ENCODE results near the gene P2RY4. TPM values are rescaled to one million over a fixed set of nuclear protein-coding genes. Genes with fewer than 3 reads are reported as not detected.
A peak's percentile ranks its signal among the peaks of the same experiment; 100 is the strongest.
"Not testable (repeated sequence)": the region's sequence is repeated elsewhere in the genome, so short reads cannot be mapped to it uniquely, and the experiment has no call there.

The P2RY4 gene
- total RNA-seq, 1 donor from 2014 or later = not detected

- peak within 1 kb of the TSS; percentile 88 for H3K27ac Mint-ChIP-seq
- TF ChIP-seq, protein P1, sequence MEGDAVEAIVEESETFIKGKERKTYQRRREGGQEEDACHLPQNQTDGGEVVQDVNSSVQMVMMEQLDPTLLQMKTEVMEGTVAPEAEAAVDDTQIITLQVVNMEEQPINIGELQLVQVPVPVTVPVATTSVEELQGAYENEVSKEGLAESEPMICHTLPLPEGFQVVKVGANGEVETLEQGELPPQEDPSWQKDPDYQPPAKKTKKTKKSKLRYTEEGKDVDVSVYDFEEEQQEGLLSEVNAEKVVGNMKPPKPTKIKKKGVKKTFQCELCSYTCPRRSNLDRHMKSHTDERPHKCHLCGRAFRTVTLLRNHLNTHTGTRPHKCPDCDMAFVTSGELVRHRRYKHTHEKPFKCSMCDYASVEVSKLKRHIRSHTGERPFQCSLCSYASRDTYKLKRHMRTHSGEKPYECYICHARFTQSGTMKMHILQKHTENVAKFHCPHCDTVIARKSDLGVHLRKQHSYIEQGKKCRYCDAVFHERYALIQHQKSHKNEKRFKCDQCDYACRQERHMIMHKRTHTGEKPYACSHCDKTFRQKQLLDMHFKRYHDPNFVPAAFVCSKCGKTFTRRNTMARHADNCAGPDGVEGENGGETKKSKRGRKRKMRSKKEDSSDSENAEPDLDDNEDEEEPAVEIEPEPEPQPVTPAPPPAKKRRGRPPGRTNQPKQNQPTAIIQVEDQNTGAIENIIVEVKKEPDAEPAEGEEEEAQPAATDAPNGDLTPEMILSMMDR (IDR thresholded peaks at IDR 0.05; ENCODE audit: unreplicated experiment) = no peak
- no peaks in the 10 kb centered on the region for H3K27me3 Mint-ChIP-seq
- DNase-seq (ENCODE audit: low spot score, unreplicated experiment) = peak; percentile 66
- H3K4me1 Mint-ChIP-seq (ENCODE audit: low read depth) = peaks cover 9% of the 10 kb centered on the region
- H3K9me3 Mint-ChIP-seq (ENCODE audit: low read depth) = peaks cover 2% of the 10 kb centered on the region
- H3K36me3 Mint-ChIP-seq (ENCODE audit: insufficient read depth) = no peaks in the 10 kb centered on the region
- H3K4me3 Mint-ChIP-seq (ENCODE audit: low read depth) = peak within 1 kb of the TSS; percentile 91
Measured at GRCh38 chrX:70289793-70290770, 30.1 kb upstream of the P2RY4 start, which contains the start of the genes KIF4A and PDZD11. KIF4A (plus strand) TSS chrX:70290104; CDS start chrX:70290459, 355 bp downstream. PDZD11 (minus strand) TSS chrX:70289927; CDS start chrX:70289341, 586 bp downstream.

DNA sequence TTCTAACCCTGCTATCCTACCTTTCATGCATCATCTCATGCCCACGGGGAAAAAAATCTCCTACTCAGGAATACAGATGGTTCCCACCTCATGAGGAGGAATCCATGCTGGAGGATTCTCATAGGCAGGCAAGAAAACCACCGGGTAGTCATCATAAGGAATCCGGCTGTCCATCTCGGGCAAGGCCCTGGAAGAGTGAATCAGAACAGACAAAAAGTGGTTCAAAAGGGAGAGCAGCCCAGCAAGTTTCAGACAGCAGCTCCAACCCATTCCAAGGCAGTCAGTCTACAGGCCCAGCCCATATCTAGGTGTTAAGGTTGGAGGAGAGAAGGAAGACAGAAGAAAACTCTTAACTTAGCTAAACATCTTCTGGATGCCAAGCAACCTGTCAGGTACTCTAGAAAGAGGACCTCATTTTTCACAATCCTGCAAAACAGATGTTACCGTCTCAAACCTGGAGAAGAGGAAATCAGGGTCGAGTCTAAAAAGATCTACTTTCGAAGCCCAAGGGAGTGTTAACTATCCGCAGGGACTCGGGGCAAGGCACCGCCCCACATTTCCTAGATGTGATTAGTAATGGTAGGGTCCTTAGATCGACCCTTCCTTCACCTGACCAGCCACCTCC is 29.3 kb upstream of the P2RY4 start:
- TF ChIP-seq, protein P1 (IDR thresholded peaks at IDR 0.05; ENCODE audit: unreplicated experiment) = no peak
- Mint-ChIP-seq H3K4me1 (ENCODE audit: low read depth) (peaks cover 9% of the 10 kb centered on the region), H3K27ac (peak overlapping the region; percentile 88), H3K36me3 (ENCODE audit: insufficient read depth) (no peaks in the 10 kb centered on the region), H3K4me3 (ENCODE audit: low read depth) (peak overlapping the region; percentile 91), H3K9me3 (ENCODE audit: low read depth) (peaks cover 2% of the 10 kb centered on the region), H3K27me3 (no peaks in the 10 kb centered on the region)
- no peak for DNase-seq (ENCODE audit: low spot score, unreplicated experiment)

DNA sequence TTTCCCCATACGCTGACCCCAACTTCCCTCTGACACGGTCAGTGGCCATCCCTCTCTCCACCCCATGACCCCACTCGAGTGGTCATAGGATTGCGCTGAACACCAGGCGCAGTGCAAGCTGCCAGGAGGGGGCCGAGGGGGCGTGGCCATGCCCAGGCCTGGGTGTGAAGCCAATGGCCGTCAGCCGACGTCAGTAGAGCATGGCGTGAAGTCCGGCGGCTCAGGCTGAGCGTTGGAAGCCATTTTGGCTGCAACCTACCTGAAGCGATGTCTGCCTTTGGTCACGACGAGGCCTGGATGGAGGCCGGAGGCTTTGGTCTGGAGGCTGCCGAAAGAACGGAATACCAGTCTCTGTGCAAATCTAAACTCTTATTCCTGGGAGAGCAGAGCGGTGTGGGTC is 21.9 kb upstream of the P2RY4 start, which contains the start of gene RAB41:
TSS of gene RAB41 (plus strand) at position 222 of the 400 bp plus-strand sequence. CDS start at position 268, 46 bp downstream.
- peaks cover 8% of the 10 kb centered on the region for H3K9me3 Mint-ChIP-seq (ENCODE audit: low read depth)
- TF ChIP-seq, protein P1 (IDR thresholded peaks at IDR 0.05; ENCODE audit: unreplicated experiment) = no peak
- no peaks in the 10 kb centered on the region for H3K27me3 Mint-ChIP-seq
- no peak for DNase-seq (ENCODE audit: low spot score, unreplicated experiment)
- no peak within 1 kb of the TSS for H3K4me3 Mint-ChIP-seq (ENCODE audit: low read depth)
- peaks cover 2% of the 10 kb centered on the region for H3K4me1 Mint-ChIP-seq (ENCODE audit: low read depth)
- H3K36me3 Mint-ChIP-seq (ENCODE audit: insufficient read depth) = peaks cover 6% of the 10 kb centered on the region
- H3K27ac Mint-ChIP-seq = no peak within 1 kb of the TSS

DNA sequence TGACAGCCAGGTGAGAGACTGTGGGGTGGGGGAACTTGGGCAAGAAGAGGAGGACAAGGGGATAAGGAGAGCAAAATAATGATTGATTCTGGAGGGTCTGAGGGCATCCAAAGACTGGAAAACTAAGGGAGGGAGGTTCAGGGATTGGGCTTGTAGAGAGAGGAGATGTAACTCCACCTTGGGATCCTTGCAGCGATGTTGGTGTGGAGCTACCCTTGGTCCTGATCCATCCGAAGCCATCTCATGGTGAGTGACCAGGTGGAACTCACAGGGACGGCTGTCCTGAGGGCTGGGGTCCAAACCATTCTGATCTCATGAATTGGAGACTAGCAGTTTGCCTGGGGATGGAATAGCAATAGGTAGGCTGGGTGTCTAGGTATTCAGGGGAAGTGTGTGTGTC is 20.6 kb upstream of the P2RY4 start:
- no peak overlapping the region for H3K4me3 Mint-ChIP-seq (ENCODE audit: low read depth)
- TF ChIP-seq, protein P1 (IDR thresholded peaks at IDR 0.05; ENCODE audit: unreplicated experiment) = no peak
- H3K27me3 Mint-ChIP-seq = no peaks in the 10 kb centered on the region
- no peak for DNase-seq (ENCODE audit: low spot score, unreplicated experiment)
- H3K27ac Mint-ChIP-seq = no peak overlapping the region
- H3K36me3 Mint-ChIP-seq (ENCODE audit: insufficient read depth) = peaks cover 6% of the 10 kb centered on the region
- H3K4me1 Mint-ChIP-seq (ENCODE audit: low read depth) = peaks cover 2% of the 10 kb centered on the region
- H3K9me3 Mint-ChIP-seq (ENCODE audit: low read depth) = peaks cover 11% of the 10 kb centered on the region

- Mint-ChIP-seq H3K27me3 (no peaks in the 10 kb centered on the region), H3K9me3 (ENCODE audit: low read depth) (peaks cover 11% of the 10 kb centered on the region), H3K36me3 (ENCODE audit: insufficient read depth) (peaks cover 6% of the 10 kb centered on the region), H3K27ac (no peak overlapping the region), H3K4me3 (ENCODE audit: low read depth) (no peak overlapping the region), H3K4me1 (ENCODE audit: low read depth) (peaks cover 1% of the 10 kb centered on the region)
- DNase-seq (ENCODE audit: low spot score, unreplicated experiment) = no peak
- TF ChIP-seq, protein P1 (IDR thresholded peaks at IDR 0.05; ENCODE audit: unreplicated experiment) = no peak
Measured at GRCh38 chrX:70279081-70279480, 19.1 kb upstream of the P2RY4 start.

DNA sequence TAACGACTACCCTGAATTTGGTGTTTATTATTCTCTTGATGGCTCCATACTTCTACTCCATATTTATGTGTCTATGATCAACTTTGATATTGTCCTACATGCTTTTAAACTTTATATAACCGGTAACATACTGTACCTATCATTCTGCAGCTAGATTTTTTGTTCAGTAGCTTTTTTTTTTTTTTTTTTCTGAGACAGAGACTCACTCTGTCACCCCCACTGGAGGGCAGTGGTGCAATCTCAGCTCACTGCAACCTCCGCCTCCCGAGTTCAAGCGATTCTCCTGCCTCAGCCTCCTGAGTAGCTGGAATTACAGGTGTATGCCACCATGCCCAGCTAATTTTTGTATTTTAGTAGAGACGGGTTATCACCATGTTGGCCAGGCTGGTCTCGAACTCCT is 14.0 kb upstream of the P2RY4 start:
- peaks cover 13% of the 10 kb centered on the region for H3K9me3 Mint-ChIP-seq (ENCODE audit: low read depth)
- not testable (repeated sequence) for H3K4me1 Mint-ChIP-seq (ENCODE audit: low read depth); DNase-seq (ENCODE audit: low spot score, unreplicated experiment); H3K27me3 Mint-ChIP-seq; H3K36me3 Mint-ChIP-seq (ENCODE audit: insufficient read depth); H3K27ac Mint-ChIP-seq; H3K4me3 Mint-ChIP-seq (ENCODE audit: low read depth)

Measured in progenitor cell of endocrine pancreas (in vitro differentiated cells).